Lower leg skin (tissue), 4 donors: ENCODE data around the gene ZFYVE9. TPM values are rescaled to one million over a fixed set of nuclear protein-coding genes. Genes with fewer than 3 reads are reported as not detected.

Experiments used
- DNase-seq, 2 donors: peaks; one replicate each; pipeline ENCODE4 v3.0.0-alpha.2; 2019; ENCODE audit warnings: low spot score in 2 of 2
- H3K4me3 ChIP-seq: fragments of 200-600 bp; sonication (generic); 2 replicates; pipeline ENCODE4 v1.5.1; 2017; ENCODE audit warnings: mild to moderate bottlenecking, low read depth; ENCODE audit not compliant: poor library complexity, severe bottlenecking
- POLR2A ChIP-seq, 2 donors: fragments of 450-650 bp; IDR thresholded peaks; one replicate each; pipeline ENCODE4 v1.6.1; 2016 to 2017; ENCODE audit warnings: antibody characterized with exemption in 2 of 2, mild to moderate bottlenecking in 1 of 2, moderate library complexity in 1 of 2
- WGBS, 2 donors: methylation state at CpG; one replicate each; pipeline ENCODE4 v1.1.5; 2018; 5-methylcytosine and 5-hydroxymethylcytosine counted together
- intact Hi-C: fragments of 100-400 bp; cut with DNase I; formaldehyde crosslinking; loops from one replicate; pipeline ENCODE4 v1.15.0; 2023; ENCODE audit warnings: low total_unique reads
- total RNA-seq, 4 donors: library from RNA; depleted of rRNA; stranded (reverse); fragments of >200 nt; gene quantifications; one replicate each; pipeline ENCODE4 v1.1.0, GENCODE V29; 2016
- TF ChIP-seq, protein P1 (sequence below), 3 donors: fragments of 450-650 bp; IDR thresholded peaks; one replicate each; pipeline ENCODE4 v1.5.1; 2016; ENCODE audit warnings: antibody characterized with exemption in 3 of 3, mild to moderate bottlenecking in 3 of 3, moderate library complexity in 2 of 3

Gene ZFYVE9
- total RNA-seq, 4 donors from 2014 or later, result 23.7 to 38.2 (median 30.7) TPM

GRCh38 chr1:52112489-52112888 lies 29.4 kb upstream of the ZFYVE9 start:
- no peak for TF ChIP-seq POLR2A (IDR thresholded peaks at IDR 0.05)
- TF ChIP-seq, protein P1, sequence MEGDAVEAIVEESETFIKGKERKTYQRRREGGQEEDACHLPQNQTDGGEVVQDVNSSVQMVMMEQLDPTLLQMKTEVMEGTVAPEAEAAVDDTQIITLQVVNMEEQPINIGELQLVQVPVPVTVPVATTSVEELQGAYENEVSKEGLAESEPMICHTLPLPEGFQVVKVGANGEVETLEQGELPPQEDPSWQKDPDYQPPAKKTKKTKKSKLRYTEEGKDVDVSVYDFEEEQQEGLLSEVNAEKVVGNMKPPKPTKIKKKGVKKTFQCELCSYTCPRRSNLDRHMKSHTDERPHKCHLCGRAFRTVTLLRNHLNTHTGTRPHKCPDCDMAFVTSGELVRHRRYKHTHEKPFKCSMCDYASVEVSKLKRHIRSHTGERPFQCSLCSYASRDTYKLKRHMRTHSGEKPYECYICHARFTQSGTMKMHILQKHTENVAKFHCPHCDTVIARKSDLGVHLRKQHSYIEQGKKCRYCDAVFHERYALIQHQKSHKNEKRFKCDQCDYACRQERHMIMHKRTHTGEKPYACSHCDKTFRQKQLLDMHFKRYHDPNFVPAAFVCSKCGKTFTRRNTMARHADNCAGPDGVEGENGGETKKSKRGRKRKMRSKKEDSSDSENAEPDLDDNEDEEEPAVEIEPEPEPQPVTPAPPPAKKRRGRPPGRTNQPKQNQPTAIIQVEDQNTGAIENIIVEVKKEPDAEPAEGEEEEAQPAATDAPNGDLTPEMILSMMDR (IDR thresholded peaks at IDR 0.05), result no peak
- WGBS, 2 donors, result 82 to 86% methylated on average over 3 of the region's 3 CpGs
- no peak overlapping the region for H3K4me3 ChIP-seq
- DNase-seq, result no peak
- intact Hi-C loops, result no loop called here

DNA sequence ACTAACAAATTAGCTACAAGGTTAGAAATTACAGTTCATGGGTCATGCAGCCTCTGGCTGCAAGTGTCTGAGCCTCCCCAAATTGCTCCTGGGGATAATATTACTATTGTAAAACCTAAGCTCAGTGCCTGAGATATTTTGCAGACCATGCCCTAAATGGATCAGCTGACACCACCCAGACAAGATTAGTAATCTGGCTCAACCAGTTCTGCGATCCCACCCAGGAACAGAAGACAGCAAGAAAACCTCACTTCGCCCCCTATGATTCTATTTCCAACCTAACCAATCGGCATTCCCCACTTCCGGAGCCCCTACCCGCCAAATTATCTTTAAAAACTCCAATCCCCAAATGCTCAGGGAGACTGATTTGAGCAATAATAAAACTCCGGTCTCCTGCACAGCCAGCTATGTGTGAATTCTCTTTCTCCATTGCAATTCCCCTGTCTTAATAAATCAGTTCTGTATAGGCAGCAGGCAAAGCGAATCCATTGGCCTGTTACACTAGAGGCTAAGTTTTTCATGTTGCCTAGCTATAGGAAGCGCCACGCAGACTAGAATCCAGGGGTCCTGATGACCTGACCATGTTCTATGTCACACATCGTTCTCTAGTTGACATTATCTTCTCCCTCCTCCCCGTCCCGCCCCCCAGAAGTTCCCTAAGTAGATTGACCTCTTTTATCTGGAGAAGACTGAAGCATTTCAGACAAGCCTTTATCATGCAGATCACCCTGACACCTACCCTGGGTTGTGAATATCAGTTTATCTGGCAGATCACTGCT lies 22.4 kb upstream of the ZFYVE9 start:
- TF ChIP-seq, protein P1 (IDR thresholded peaks at IDR 0.05), result no peak
- TF ChIP-seq POLR2A (IDR thresholded peaks at IDR 0.05), result no peak
- intact Hi-C loops, result no loop called here
- WGBS, 2 donors, result 47 to 62% methylated on average over 12 of the region's 12 CpGs
- no peak overlapping the region for H3K4me3 ChIP-seq
- DNase-seq, result no peak

GRCh38 chr1:52122384-52122783 lies 19.5 kb upstream of the ZFYVE9 start:
- 68 to 73% methylated on average over 2 of the region's 2 CpGs for whole genome bisulfite sequencing, 2 donors
- DNase-seq, result no peak
- TF ChIP-seq, protein P1 (IDR thresholded peaks at IDR 0.05), result no peak
- no peak overlapping the region for H3K4me3 ChIP-seq
- intact Hi-C loops, result no loop called here

DNA sequence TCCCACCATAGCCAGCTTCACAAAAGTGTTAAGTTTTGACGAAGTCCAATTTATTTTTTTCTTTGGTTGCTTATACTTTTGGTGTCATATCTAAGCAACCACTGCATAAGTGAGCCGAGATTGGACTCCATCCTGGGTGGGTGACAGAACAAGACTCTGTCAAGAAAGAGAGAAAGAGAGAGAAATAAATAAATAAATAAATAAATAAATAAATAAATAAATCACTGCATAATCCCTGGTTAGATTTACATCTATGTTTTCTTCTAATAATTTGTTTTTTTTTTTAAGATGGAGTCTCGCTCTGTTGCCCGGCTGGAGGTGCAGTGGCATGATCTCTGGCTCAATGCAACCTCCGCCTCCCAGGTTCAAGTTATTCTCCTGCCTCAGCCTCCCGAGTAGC lies 18.3 kb upstream of the ZFYVE9 start:
- 89 to 95% methylated on average over 6 of the region's 6 CpGs for WGBS, 2 donors
- no peak overlapping the region for H3K4me3 ChIP-seq
- no peak for DNase-seq
- intact Hi-C loops, result no loop called here
- TF ChIP-seq, protein P1 (IDR thresholded peaks at IDR 0.05), result no peak
- no peak for TF ChIP-seq POLR2A (IDR thresholded peaks at IDR 0.05)

GRCh38 chr1:52125736-52126359 lies 16.0 kb upstream of the ZFYVE9 start:
- H3K4me3 ChIP-seq, result no peak overlapping the region
- no peak for DNase-seq
- TF ChIP-seq, protein P1 (IDR thresholded peaks at IDR 0.05), result no peak
- no peak for TF ChIP-seq POLR2A (IDR thresholded peaks at IDR 0.05)
- intact Hi-C loops, result no loop called here
